Measurements from ENCODE around the gene MT1E.
"Not testable (repeated sequence)": the region's sequence is repeated elsewhere in the genome, so short reads cannot be mapped to it uniquely, and the experiment has no call there.

The MT1E gene

GRCh38 chr16:56621665-56622445 is 3.7 kb upstream of the MT1E start:
- not testable (repeated sequence) for H3K9me3 Mint-ChIP-seq; H3K4me3 Mint-ChIP-seq; H3K36me3 Mint-ChIP-seq (ENCODE audit: insufficient read depth); ATAC-seq (replicated peaks; ENCODE audit: extremely low read depth, poor library complexity, severe bottlenecking); H3K27ac Mint-ChIP-seq (ENCODE audit: low read depth); DNase-seq (ENCODE audit: low spot score in 2 of 2)
- H3K4me1 Mint-ChIP-seq = peaks cover 15% of the 10 kb centered on the region
- H3K27me3 Mint-ChIP-seq = peaks cover 10% of the 10 kb centered on the region

- not testable (repeated sequence) for DNase-seq (ENCODE audit: low spot score in 2 of 2)
Measured at GRCh38 chr16:56623184-56623583, 2.4 kb upstream of the MT1E start.

DNA sequence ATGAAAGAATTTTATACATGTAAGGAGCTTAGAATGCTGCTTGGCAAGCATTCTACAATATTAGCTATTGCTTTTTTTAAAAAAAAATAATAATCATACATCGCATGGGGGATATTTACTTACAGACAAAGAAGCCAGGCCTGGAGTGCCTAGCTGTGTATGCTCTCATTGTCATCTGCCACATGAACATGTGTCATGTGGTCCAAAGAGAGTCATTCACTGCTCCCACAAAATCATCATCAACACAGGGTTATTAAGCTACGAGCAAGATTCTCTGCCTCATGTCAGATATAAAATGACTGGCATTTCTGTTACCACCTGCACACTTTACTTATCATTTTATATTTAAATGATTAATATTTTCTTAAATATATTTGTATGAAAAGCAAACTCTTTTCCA is 1.9 kb upstream of the MT1E start:
- no peak for ATAC-seq (replicated peaks; ENCODE audit: extremely low read depth, poor library complexity, severe bottlenecking)
- H3K9me3 Mint-ChIP-seq = no peaks in the 10 kb centered on the region
- H3K4me3 Mint-ChIP-seq = no peak overlapping the region
- no peak overlapping the region for H3K27ac Mint-ChIP-seq (ENCODE audit: low read depth)
- peaks cover 15% of the 10 kb centered on the region for H3K4me1 Mint-ChIP-seq
- no peaks in the 10 kb centered on the region for H3K27me3 Mint-ChIP-seq
- DNase-seq (ENCODE audit: low spot score in 2 of 2) = no peak
- peaks cover 5% of the 10 kb centered on the region for H3K36me3 Mint-ChIP-seq (ENCODE audit: insufficient read depth)

More at GRCh38 chr16:56623184-56623583, 2.4 kb upstream of the MT1E start:
- peaks cover 15% of the 10 kb centered on the region for H3K4me1 Mint-ChIP-seq
- not testable (repeated sequence) for H3K9me3 Mint-ChIP-seq; H3K27ac Mint-ChIP-seq (ENCODE audit: low read depth); H3K36me3 Mint-ChIP-seq (ENCODE audit: insufficient read depth); H3K4me3 Mint-ChIP-seq; ATAC-seq (replicated peaks; ENCODE audit: extremely low read depth, poor library complexity, severe bottlenecking); H3K27me3 Mint-ChIP-seq

GRCh38 chr16:56625943-56626654 is 518 bp downstream of the MT1E start:
- Mint-ChIP-seq H3K27me3 (peaks cover 9% of the 10 kb centered on the region), H3K4me3 (peak overlapping the region; percentile 97), H3K4me1 (peaks cover 15% of the 10 kb centered on the region), H3K36me3 (ENCODE audit: insufficient read depth) (peaks cover 5% of the 10 kb centered on the region), H3K27ac (ENCODE audit: low read depth) (peak overlapping the region; percentile 91), H3K9me3 (no peaks in the 10 kb centered on the region)
- DNase-seq (ENCODE audit: low spot score in 2 of 2) (no peak), ATAC-seq (replicated peaks; ENCODE audit: extremely low read depth, poor library complexity, severe bottlenecking) (peak; percentile 13)

DNA sequence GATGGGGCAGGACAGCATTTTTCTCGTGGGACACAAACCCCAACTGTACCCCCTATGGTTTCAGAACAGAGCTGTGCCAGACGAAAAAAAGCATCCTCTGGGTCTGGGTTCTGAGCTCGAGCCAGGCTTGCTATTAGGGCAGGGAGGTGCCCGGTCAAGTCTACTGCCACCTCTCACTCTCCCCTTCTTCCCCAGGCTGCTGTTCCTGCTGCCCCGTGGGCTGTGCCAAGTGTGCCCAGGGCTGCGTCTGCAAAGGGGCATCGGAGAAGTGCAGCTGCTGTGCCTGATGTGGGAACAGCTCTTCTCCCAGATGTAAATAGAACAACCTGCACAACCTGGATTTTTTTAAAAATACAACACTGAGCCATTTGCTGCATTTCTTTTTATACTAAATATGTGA is 1.1 kb downstream of the MT1E start:
- peaks cover 16% of the 10 kb centered on the region for H3K4me1 Mint-ChIP-seq
- peaks cover 15% of the 10 kb centered on the region for H3K27me3 Mint-ChIP-seq
- DNase-seq (ENCODE audit: low spot score in 2 of 2) = no peak
- H3K36me3 Mint-ChIP-seq (ENCODE audit: insufficient read depth) = peaks cover 5% of the 10 kb centered on the region
- H3K27ac Mint-ChIP-seq (ENCODE audit: low read depth) = no peak overlapping the region
- peak overlapping the region; percentile 97 for H3K4me3 Mint-ChIP-seq
- no peaks in the 10 kb centered on the region for H3K9me3 Mint-ChIP-seq
- no peak for ATAC-seq (replicated peaks; ENCODE audit: extremely low read depth, poor library complexity, severe bottlenecking)

- peaks cover 35% of the 10 kb centered on the region for H3K27me3 Mint-ChIP-seq
- H3K4me1 Mint-ChIP-seq = peaks cover 20% of the 10 kb centered on the region
- H3K27ac Mint-ChIP-seq (ENCODE audit: low read depth) = no peak overlapping the region
- no peak for ATAC-seq (replicated peaks; ENCODE audit: extremely low read depth, poor library complexity, severe bottlenecking)
- no peak for DNase-seq (ENCODE audit: low spot score in 2 of 2)
- H3K9me3 Mint-ChIP-seq = no peaks in the 10 kb centered on the region
- no peak overlapping the region for H3K4me3 Mint-ChIP-seq
- peaks cover 5% of the 10 kb centered on the region for H3K36me3 Mint-ChIP-seq (ENCODE audit: insufficient read depth)
Measured at GRCh38 chr16:56628486-56629350, 3.1 kb downstream of the MT1E start.

GRCh38 chr16:56629531-56629930 is 4.0 kb downstream of the MT1E start:
- H3K27me3 Mint-ChIP-seq = peaks cover 43% of the 10 kb centered on the region
- no peaks in the 10 kb centered on the region for H3K9me3 Mint-ChIP-seq
- H3K4me1 Mint-ChIP-seq = peaks cover 20% of the 10 kb centered on the region
- H3K27ac Mint-ChIP-seq (ENCODE audit: low read depth) = no peak overlapping the region
- DNase-seq (ENCODE audit: low spot score in 2 of 2) (no peak), ATAC-seq (replicated peaks; ENCODE audit: extremely low read depth, poor library complexity, severe bottlenecking) (no peak)
- no peak overlapping the region for H3K4me3 Mint-ChIP-seq
- peaks cover 5% of the 10 kb centered on the region for H3K36me3 Mint-ChIP-seq (ENCODE audit: insufficient read depth)

GRCh38 chr16:56630134-56630533 is 4.6 kb downstream of the MT1E start:
- no peak overlapping the region for H3K27ac Mint-ChIP-seq (ENCODE audit: low read depth)
- no peak overlapping the region for H3K4me3 Mint-ChIP-seq
- DNase-seq (ENCODE audit: low spot score in 2 of 2) (no peak), ATAC-seq (replicated peaks; ENCODE audit: extremely low read depth, poor library complexity, severe bottlenecking) (no peak)
- H3K9me3 Mint-ChIP-seq = no peaks in the 10 kb centered on the region
- peaks cover 49% of the 10 kb centered on the region for H3K27me3 Mint-ChIP-seq
- H3K36me3 Mint-ChIP-seq (ENCODE audit: insufficient read depth) = peaks cover 3% of the 10 kb centered on the region
- peaks cover 20% of the 10 kb centered on the region for H3K4me1 Mint-ChIP-seq

GRCh38 chr16:56631197-56631596 is 5.6 kb downstream of the MT1E start:
- ATAC-seq (replicated peaks; ENCODE audit: extremely low read depth, poor library complexity, severe bottlenecking) (no peak), DNase-seq (ENCODE audit: low spot score in 2 of 2) (no peak)
- Mint-ChIP-seq H3K27me3 (peaks cover 60% of the 10 kb centered on the region), H3K36me3 (ENCODE audit: insufficient read depth) (no peaks in the 10 kb centered on the region), H3K4me1 (peaks cover 13% of the 10 kb centered on the region), H3K4me3 (no peak overlapping the region), H3K9me3 (no peaks in the 10 kb centered on the region), H3K27ac (ENCODE audit: low read depth) (no peak overlapping the region)

DNA sequence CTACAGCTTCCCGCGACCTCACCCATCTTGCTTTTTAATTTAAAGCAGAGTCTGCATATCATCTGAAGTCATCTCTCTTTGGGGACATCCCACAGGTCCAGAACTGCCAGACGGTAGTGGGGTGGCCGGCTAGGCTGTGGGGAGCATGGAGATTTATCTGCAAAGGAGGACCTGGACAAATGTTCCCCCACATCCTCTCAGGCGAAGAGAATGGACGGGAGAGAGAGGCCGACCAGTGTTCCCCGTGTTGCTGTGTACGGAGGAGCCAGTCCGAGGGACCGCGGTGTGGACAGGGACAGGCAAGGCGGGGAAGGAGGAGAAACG is 6.2 kb downstream of the MT1E start:
- peak overlapping the region; percentile 49 for H3K4me3 Mint-ChIP-seq
- DNase-seq (ENCODE audit: low spot score in 2 of 2) (no peak), ATAC-seq (replicated peaks; ENCODE audit: extremely low read depth, poor library complexity, severe bottlenecking) (no peak)
- H3K27ac Mint-ChIP-seq (ENCODE audit: low read depth) = no peak overlapping the region
- peaks cover 66% of the 10 kb centered on the region for H3K27me3 Mint-ChIP-seq
- H3K9me3 Mint-ChIP-seq = no peaks in the 10 kb centered on the region
- no peaks in the 10 kb centered on the region for H3K36me3 Mint-ChIP-seq (ENCODE audit: insufficient read depth)
- peaks cover 12% of the 10 kb centered on the region for H3K4me1 Mint-ChIP-seq

- peaks cover 13% of the 10 kb centered on the region for H3K4me1 Mint-ChIP-seq
- no peak for ATAC-seq (replicated peaks; ENCODE audit: extremely low read depth, poor library complexity, severe bottlenecking)
- no peak for DNase-seq (ENCODE audit: low spot score in 2 of 2)
- no peaks in the 10 kb centered on the region for H3K9me3 Mint-ChIP-seq
- H3K36me3 Mint-ChIP-seq (ENCODE audit: insufficient read depth) = no peaks in the 10 kb centered on the region
- peak within 1 kb of the TSS; percentile 49 for H3K4me3 Mint-ChIP-seq
- peaks cover 71% of the 10 kb centered on the region for H3K27me3 Mint-ChIP-seq
- H3K27ac Mint-ChIP-seq (ENCODE audit: low read depth) = no peak within 1 kb of the TSS
Measured at GRCh38 chr16:56632156-56632847, 6.7 kb downstream of the MT1E start, which contains the start of gene MT1M. Gene MT1M, plus strand, starts transcription at chr16:56632659. Its CDS starts 73 bp downstream, at chr16:56632732.

GRCh38 chr16:56632848-56633365 is 7.3 kb downstream of the MT1E start:
- H3K27ac Mint-ChIP-seq (ENCODE audit: low read depth) = no peak overlapping the region
- peaks cover 19% of the 10 kb centered on the region for H3K4me1 Mint-ChIP-seq
- peak overlapping the region; percentile 36 for H3K4me3 Mint-ChIP-seq
- DNase-seq (ENCODE audit: low spot score in 2 of 2) = no peak
- peaks cover 77% of the 10 kb centered on the region for H3K27me3 Mint-ChIP-seq
- no peaks in the 10 kb centered on the region for H3K36me3 Mint-ChIP-seq (ENCODE audit: insufficient read depth)
- no peak for ATAC-seq (replicated peaks; ENCODE audit: extremely low read depth, poor library complexity, severe bottlenecking)
- H3K9me3 Mint-ChIP-seq = no peaks in the 10 kb centered on the region

Data from central memory CD8-positive, alpha-beta T cell (primary cell).